GM19240 (cell line): Measurements from ENCODE around the gene CALD1.

Experiments used
- DNase-seq: peaks from one replicate; pipeline ENCODE4 v3.0.0; 2011; ENCODE audit warnings: low spot score; ENCODE audit not compliant: insufficient read length

Gene CALD1

GRCh38 chr7:134891696-134892678 is 112.6 kb downstream of the CALD1 start:
- no peak for DNase-seq

- no peak for DNase-seq
Measured at GRCh38 chr7:134892963-134893362, 113.5 kb downstream of the CALD1 start.

GRCh38 chr7:134893920-134894319 is 114.5 kb downstream of the CALD1 start:
- no peak for DNase-seq

GRCh38 chr7:134894928-134895327 is 115.5 kb downstream of the CALD1 start:
- DNase-seq, result no peak

- DNase-seq, result no peak
Measured at GRCh38 chr7:134896073-134896472, 116.6 kb downstream of the CALD1 start.

- no peak for DNase-seq
Measured at GRCh38 chr7:134897936-134898335, 118.5 kb downstream of the CALD1 start.

- DNase-seq, result no peak
Measured at GRCh38 chr7:134899729-134900128, 120.3 kb downstream of the CALD1 start.

GRCh38 chr7:134900166-134900982 is 120.9 kb downstream of the CALD1 start:
- no peak for DNase-seq

- DNase-seq, result no peak
Measured at GRCh38 chr7:134901389-134902020, 122.1 kb downstream of the CALD1 start.

GRCh38 chr7:134902058-134902457 is 122.6 kb downstream of the CALD1 start:
- DNase-seq, result no peak

GRCh38 chr7:134903073-134903790 is 123.8 kb downstream of the CALD1 start:
- no peak for DNase-seq

- DNase-seq, result no peak
Measured at GRCh38 chr7:134905375-134905774, 125.9 kb downstream of the CALD1 start.

- no peak for DNase-seq
Measured at GRCh38 chr7:134907000-134907399, 127.6 kb downstream of the CALD1 start.

GRCh38 chr7:134907639-134908038 is 128.2 kb downstream of the CALD1 start:
- DNase-seq, result no peak

- DNase-seq, result no peak
Measured at GRCh38 chr7:134908289-134908688, 128.9 kb downstream of the CALD1 start.

GRCh38 chr7:134910214-134910890 is 130.9 kb downstream of the CALD1 start:
- DNase-seq, result no peak

- no peak for DNase-seq
Measured at GRCh38 chr7:134910968-134911367, 131.5 kb downstream of the CALD1 start.

GRCh38 chr7:134916171-134916883 is 136.9 kb downstream of the CALD1 start:
- DNase-seq, result no peak

GRCh38 chr7:134919240-134919641 is 139.8 kb downstream of the CALD1 start:
- no peak for DNase-seq
